HG02571 (cell line): ENCODE data around the gene F2.

Experiments used
- ATAC-seq: cut with Tn5 transposase; IDR thresholded peaks from one replicate; pipeline ENCODE4 v1.9.1; 2021; ENCODE audit warnings: mild to moderate bottlenecking, moderate library complexity; ENCODE audit not compliant: unreplicated experiment

Gene F2

GRCh38 chr11:46737699-46738098 is 18.7 kb downstream of the F2 start:
- ATAC-seq = no peak

DNA sequence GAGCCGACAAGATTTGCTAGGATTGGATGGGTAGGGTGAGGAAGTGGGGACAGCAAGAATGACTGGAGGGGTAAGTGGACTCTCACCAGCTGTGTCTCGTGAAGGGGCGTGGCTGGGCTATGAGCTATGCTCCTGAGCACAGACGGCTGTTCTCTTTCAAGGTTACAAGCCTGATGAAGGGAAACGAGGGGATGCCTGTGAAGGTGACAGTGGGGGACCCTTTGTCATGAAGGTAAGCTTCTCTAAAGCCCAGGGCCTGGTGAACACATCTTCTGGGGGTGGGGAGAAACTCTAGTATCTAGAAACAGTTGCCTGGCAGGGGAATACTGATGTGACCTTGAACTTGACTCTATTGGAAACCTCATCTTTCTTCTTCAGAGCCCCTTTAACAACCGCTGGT is 19.9 kb downstream of the F2 start:
- ATAC-seq = no peak

- no peak for ATAC-seq
These were observed 22.8 kb downstream of the F2 start for GRCh38 chr11:46741600-46742484.

DNA sequence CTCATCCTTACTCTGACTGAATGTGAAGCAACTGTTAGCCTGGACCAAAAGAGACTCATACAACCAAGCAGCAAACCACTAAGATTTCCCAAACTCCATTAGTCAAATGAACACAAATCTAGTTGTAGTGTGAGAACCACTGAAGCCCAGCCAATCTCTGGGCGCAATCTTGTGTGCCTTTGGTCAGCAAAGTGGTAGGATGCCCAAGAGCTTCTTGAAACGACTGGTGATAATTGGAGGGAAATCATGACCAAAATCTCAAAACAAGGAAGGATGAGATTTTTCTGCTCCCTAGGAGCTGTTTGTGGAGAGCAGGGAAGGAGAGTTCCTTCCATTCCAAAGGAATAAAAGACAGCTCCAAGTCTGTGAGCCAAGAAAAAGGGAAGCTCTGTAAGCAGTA is 24.0 kb downstream of the F2 start:
- ATAC-seq = no peak

DNA sequence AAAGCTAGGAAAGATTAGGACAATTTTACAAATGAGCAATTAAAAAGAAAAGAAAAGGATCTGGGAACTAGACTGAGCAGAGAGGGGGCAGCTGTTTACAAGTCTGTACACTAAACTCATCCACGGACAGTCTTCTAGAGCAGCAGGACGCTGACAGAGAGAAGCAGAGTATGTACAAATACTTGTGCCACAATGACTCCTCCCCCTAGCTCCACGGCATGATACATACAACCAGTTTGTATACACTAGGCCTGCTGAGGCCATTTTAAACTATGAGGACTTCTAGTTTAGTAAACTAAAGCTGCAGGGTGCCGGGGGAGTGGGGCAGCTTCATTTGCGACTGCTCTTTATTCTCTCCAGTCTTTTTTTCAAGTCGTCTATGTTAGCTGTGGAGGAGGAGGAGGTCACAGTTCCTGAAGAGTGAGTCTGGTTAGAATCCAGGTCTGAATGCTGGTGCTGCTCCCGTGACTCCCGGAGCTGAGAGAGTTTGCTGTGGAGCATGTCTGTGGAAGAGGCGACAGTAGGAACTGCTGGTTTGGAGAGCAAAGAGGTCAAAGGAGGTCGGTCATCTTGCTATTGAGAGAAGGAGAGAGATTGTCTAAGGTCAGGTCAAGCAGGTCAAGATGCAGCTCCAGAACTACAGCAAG is 24.8 kb downstream of the F2 start:
- no peak for ATAC-seq

GRCh38 chr11:46745328-46745727 is 26.3 kb downstream of the F2 start:
- no peak for ATAC-seq

GRCh38 chr11:46745995-46746394 is 27.0 kb downstream of the F2 start:
- ATAC-seq = no peak

- ATAC-seq = no peak
These were observed 28.1 kb downstream of the F2 start for GRCh38 chr11:46747150-46747549.

GRCh38 chr11:46755962-46756361 is 36.9 kb downstream of the F2 start:
- no peak for ATAC-seq

DNA sequence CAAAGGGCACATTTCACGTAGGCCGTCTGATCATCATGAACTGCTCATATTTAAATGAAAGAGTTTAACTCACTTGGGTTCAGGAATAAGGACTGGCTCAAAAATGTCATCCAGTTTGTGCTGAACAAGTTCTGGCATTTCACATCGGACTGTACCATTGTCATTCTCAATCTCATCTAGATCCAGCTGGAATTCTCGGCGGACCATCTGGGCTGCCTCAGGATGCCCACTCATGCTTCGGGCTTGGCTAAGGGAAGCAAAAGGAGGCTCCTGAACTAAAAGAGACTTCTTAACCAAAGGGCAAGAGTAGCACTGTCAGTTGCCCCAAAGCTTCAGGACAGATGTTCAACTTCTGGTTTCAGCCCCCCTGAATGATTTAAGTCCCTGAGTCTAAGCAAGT is 40.2 kb downstream of the F2 start:
- no peak for ATAC-seq

DNA sequence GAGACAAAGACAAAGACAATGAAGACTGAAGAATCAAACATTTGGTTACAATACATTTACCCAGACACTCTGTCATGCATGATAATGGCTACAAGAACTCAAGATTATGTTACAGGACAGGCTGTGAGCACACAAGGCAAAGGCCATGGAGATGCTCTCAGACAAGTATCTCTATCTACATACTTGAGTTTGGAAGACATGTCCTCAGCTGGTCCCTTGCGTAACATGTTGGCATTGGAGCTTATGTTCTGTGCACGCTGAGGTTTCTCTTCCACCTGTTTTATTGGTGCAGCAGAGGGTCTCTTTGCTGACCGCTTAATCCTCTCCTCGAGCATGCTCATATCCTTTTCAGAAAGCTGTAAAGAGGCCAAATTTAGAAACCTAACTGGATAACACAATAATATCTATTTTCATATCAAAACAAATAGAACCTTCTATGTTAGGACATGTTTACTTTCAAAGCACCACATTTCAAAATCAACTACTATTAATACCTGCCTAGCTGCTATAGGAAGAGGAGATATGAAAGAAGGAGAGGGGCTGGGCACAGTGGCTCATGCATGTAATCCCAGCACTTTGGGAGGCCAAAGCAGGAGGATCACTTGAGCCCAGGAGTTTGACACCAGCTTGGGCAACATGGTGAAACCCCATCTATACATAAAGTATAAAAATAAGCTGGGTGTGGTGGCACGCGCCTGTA is 41.6 kb downstream of the F2 start:
- ATAC-seq = no peak

- ATAC-seq = no peak
These were observed 42.8 kb downstream of the F2 start for GRCh38 chr11:46761807-46762206.

GRCh38 chr11:46762248-46762647 is 43.2 kb downstream of the F2 start:
- no peak for ATAC-seq

GRCh38 chr11:46766656-46767055 is 47.6 kb downstream of the F2 start:
- no peak for ATAC-seq

GRCh38 chr11:46769636-46770221 is 50.7 kb downstream of the F2 start:
- no peak for ATAC-seq

DNA sequence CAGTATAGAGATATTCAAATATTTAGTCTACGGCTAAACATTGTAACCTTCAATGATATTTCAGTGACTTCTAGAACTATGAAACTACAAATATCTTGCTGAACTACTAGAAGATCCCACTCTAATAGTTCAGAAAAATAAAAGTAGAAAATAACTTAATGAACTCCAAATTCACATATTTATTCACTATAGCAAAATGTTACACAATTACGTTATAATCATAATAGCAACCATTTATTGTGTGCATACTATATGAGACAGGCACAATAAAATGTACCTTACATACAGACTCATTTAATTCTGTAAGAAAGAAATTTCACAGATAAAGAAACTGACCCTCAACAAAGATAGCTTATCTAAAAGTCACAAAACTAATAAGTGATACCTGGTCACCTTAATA is 57.9 kb downstream of the F2 start:
- ATAC-seq = no peak

GRCh38 chr11:46778416-46778815 is 59.4 kb downstream of the F2 start:
- no peak for ATAC-seq
